Measurements from ENCODE around the gene EXD3.

EXD3 gene

DNA sequence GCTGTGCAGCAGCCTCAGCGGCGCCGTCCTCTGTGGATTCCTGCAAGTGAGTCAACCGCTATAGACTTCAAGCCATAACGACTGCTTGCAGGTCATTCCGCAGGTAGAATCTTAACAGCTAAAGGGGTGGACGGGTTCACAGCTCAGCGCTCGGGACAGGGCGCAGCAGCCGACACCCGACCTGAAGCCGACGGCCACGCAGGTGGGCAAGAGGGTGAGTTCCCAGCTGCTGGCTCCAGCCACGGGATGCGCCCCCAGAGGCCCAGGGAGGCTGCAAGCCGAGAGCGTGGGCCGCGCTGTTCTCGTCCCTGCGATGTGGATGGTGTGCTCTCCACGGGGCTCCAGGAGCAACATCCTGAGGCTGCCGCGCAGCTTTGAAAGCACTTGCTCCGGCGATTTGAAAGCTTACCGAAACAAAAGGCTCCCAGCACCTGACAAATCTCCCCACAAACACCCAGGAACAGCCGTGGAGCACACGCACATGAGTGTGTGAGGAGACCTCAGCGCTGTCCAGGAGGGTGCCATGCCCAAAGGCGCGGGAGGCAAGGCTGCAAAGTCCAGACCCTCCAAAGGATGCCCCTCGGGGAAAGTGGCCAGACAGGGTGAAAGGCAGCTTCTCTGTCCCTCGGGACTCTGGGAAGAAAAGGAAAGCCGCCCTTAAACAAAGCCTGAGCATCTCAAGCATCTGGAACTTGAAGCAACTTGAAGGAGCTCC lies 48.7 kb downstream of the EXD3 start:
- DNase-seq: no peak

DNA sequence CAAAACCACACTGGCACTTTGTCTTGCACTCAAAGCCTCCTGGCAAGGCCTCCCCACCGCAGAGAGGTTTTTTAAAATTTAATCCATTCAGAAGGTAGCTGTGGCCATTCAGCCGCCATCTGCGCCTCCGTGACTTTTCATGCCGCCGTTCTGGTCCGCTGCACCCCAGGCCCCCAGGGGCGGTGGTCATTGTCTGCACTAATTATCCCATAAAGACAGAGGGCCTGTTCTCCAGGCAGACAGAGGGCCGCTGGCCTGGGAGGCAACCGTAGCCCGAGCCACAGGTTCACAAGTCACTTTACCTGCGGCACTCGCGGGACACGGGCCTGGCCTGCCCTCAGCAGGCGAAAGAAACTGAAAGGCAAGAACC lies 49.4 kb downstream of the EXD3 start:
- no peak for DNase-seq

DNA sequence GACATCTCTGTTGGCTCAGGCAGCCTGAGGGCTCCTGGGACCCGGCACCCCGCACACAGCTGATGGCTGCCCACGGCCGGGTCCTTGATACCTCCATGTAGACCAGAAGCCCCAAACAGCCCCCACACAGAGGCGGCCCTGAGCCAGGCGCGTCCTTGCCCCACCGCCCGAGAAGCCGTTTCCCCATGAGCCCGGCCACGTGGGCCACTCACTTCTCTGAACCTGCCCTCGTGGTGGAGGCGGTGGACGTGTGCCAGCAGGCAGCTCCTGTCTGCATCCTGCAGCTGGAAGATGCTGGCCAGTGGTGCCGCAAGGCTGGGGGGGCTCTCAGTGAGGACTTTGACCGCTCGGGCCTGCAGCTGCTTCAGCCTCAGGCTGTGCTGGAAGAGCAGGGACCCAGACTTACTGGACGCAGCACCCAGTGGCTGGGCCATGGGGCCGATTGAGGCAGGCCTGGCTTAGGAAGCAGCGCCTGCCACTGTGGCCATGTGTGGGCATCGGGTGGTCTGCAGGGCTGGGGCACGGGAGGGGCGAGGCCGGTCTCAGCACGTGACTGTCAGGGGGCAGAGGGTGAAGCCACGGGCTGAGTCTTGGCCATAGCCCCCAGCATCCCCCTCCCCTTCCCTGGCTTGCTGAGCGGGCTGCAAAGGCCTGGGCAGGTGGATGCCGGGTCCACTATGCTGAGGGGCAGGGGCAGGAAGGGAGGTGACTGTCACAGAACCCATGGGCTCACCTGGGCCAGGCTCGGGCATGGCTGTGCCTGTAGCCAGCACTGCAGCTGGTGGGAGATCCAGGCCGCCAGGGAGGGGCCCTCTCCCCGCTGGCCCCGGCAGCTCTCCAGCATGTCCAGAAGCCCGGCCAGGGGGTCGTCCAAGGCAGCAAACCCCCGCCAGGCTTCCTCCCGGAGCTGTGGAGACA lies 50.0 kb downstream of the EXD3 start:
- no peak for DNase-seq

DNA sequence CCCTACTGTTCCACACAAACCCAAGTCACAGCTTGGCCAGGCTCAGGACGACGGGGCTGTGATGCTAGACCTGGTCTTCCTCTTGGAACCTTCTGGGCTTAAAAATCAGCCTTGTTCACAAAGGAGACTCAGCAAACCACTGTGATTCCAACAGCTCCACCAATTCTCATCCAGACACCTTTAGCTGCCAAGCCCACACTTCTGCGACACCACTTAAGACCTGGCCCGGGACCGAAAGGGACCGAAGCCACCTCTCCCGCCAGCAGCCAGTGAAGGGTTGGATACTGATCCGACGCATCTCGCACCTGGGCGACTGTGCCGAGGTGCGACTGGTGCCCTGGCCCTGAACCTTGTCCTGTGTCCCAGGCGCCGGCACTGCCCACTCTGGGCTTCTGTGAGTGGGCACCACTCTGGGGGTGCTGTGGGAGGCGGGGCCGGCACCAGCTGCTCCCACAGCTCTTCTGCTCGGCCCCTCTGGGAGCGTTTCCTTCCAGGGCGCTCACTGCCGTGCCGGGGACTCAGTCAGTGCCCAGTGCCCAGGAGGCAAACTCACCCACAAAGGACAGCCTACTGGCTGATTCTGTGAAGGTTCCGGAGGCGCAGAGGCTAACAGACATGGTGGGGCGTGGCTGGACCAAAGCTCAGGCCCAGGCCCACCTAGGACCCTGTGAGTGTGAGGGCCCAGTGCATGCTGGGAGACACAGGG lies 50.9 kb downstream of the EXD3 start:
- no peak for DNase-seq

DNA sequence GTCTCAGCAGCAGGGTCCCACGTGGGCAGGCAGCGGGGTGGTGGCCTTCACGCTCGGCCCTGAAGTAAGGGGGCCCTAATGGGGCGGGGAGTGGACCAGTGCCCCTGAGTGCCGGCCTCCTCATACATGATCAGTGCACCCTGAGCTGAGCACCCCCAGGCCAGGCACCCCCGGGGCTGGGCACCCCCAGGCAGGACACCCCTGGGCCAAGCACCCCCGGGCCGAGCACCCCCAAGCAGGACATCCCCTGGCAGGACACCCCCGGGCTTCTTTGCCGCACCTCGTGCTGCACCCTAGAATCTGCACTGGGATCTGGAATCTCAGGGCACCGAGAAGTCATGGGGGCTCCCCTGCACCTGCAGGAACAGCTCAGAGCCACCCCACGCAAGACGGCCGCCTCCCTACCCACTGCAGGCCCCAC lies 51.4 kb downstream of the EXD3 start:
- DNase-seq: no peak

DNA sequence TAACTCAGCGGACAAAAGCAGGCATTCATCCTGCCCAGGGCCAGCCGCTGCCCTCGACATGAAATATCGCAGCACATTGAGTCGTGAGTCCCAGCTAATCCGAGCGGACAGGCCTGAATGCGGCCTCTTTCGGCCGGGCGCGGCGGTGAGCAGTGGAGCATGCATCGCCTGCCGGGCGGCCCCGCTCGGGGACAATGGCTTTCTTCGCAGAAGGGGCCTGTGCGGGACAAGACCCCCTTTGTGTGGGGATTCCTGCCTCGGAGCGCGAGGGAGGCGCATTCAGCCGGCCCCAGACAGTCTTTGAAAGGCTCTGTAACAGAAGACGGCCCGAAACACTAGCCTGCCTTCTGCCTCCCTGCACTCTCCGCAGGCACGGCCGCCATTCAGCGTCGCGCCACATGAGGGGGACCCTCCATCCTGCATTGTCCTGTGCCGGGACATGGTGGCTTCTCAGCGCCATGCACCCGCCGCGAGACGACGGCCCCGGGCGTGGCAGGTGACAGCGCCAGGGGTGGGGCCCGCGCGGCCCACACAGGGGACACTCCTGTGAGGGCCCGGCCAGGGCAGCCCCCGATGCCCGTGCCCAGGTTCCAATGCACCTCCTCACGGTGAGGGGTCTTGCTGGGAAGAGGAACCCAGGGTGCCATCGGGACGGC lies 52.0 kb downstream of the EXD3 start:
- no peak for DNase-seq

DNA sequence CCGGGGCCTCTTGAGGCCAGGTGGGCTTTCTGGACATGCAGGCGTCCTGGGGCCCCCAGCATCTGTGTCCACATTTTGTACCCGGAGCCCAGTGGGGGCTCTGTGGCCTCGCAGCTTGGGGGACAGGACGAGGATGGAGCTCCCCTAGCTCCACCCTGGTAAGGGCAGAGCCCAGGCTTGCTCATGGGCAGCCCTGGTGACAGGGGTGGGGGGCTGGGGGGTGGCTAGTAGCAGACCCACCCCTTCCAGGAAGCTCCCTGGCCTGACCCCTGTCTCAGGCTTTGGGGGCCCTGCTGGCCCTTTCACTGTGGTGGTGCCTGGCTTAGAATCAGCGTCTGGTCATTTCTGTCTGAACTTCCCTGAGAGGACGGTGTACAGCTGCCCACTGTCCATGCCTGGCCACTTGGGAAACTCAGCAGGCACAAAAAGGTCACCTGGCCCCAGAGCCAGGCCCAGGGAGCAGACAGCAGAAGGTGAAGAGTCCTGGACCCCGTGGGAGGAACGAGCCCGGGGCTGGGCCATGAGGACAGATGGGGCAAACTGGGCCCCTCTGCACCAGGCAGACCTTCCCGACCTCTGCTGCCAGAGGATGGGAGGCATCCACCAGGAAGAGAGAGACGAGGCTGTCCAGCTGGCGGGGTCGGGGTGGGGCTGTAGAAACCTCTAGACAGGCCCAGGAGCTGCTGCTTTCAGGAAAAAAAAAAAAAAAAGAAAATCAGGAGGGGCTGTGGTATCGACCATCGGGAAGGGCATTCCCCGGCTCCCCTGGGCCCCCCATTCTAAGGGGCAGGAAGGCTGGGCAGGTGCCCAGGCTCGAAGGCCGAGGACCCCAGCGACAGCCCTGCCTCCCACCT lies 52.8 kb downstream of the EXD3 start:
- DNase-seq: no peak

DNA sequence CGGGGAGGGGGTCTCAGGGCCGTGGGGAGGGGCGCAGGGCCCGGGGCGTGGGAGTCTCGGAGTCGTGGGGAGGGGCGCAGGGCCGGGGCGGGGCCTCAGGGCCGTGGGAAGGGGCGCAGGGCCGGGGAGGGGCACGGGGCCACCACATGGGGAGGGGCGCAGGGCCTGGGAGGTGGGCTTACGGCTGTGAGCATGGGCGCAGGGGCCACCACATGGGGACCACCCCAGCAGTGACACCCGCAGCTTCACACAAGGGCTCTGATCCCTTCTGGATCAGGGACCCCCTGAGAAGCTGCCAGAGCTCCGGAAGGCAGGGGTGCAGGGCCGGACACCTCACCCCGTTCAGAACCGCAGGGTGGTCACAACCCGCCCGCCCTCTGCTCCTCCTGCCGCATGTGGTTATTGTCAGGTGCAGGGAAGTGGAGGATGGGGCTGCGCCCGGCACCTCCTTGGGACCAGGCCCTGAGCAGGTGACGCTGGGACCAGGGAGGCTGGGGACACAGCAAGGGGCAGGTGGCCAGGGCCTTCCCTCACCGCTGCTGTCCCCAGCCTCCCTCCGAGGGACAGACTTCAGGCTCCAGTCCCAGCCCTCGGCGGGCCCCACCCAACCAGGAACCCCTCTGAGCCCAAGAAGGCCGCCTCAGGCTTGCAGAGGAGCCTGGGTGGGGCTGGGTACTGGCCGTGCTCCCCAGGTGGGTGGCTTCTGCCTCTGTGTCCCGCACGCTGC lies 53.7 kb downstream of the EXD3 start:
- no peak for DNase-seq

DNA sequence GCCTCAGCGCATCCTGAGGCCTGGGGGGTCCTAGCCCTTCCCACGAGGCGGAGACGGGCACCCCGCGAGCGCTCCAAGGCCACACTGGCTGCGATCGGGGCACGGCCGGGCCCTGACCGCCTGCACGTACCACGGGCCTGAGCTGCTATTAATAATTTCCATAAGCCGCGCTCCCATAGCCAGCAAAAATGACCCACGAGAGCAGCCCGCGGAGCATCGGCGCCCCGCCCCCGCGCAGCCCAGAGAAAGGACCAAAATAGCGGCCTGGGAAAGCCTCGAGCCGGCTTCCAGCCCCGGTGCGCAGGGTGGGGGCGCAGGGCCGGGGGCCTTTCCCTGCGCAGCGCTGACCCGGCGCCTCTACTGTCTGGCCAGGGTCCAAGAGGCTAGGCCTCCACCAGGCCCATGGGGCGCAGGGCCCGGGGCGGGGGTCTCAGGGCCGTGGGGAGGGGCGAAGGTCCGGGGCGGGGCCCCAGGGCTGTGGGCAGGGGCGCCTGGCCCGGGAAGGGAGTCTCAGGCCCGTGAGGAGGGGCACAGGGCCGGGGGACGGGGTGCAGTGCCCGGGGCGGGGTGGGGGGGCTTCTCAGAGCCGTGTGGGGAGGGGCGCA lies 54.4 kb downstream of the EXD3 start:
- no peak for DNase-seq

DNA sequence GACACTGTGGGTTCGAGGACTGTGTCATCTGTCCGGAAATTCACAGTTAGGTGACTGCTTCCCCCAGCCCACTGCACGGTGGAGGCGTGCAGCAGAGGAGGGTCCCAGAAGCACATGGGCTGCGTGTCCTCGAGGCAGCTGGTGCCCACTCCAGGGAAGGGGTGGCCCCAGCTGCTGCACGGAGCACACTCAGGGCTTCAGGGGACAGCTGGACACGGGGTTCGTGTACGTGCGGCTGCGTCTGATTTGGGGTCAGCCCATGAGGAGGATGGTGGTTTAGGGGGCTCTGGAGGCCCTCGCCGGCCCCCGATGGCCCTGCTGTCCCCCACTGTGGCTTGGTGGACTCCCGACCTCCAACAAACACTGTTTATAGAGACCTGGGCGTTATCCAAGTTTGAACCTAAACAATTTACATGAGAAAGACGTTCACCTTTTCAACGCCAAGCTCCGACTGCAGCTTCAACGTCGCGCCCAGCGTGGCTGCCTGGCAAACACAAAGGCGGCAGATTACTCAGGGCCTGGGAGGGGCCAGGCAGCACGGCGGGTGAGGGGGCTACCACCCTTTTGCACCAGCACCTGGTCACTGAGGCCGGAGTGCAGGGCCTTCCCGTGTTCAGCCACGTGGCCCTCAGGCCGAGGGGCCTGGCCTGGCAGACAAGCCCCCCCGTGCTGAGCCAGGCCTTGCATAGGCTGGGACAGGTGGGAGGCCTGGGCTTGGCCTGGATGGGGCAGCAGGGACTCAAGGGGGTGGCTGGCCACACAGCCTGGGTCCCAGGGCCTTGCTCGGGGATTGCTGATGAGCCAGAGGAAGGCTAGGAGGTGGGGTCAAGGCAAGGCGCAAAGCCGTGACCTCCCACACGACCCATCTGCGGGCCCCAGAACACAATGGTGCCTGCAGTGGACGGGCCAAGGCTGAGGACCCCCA lies 55.2 kb downstream of the EXD3 start:
- no peak for DNase-seq

DNA sequence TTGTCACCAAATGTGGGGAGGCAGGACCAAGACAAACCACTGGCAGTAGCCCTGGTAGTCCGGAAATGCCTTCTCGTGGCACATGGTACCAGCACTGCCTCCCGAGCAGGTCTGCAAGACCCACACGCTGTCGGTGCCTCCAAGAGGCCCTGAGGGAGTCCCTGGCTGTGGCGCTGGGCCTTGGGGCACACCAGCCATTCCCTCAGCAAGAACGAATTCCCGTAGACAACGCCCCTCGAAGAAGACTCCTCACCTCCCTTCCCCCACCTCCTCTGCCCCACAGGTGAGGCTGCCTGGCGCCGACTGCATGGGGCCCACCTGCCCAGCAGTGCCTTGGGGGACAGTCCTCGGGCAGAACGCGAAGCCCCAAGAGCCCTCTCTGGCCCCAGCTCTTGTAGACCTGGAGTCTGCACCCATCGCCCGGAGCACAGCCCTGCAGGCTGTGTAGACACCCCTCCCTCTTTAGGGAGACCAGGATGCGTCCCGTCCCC lies 56.0 kb downstream of the EXD3 start:
- DNase-seq: no peak

DNA sequence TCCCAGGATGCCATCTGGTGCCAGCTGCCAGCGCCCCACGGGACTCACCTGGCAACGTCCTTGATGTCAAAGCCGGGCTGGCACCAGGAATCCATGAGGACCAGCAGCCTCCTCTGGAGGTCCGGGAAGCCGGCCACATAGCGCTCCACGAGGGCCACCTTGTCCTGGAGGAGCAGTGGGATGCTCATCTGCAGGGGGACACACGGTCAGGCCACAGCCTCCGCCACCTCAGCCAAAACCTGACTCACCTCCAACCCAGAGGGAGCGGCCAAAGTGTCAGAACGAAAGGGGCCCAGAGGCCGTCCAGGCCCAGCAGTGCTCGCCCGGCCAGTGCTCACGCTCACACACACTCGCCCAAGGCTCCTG lies 56.5 kb downstream of the EXD3 start:
- no peak for DNase-seq

DNA sequence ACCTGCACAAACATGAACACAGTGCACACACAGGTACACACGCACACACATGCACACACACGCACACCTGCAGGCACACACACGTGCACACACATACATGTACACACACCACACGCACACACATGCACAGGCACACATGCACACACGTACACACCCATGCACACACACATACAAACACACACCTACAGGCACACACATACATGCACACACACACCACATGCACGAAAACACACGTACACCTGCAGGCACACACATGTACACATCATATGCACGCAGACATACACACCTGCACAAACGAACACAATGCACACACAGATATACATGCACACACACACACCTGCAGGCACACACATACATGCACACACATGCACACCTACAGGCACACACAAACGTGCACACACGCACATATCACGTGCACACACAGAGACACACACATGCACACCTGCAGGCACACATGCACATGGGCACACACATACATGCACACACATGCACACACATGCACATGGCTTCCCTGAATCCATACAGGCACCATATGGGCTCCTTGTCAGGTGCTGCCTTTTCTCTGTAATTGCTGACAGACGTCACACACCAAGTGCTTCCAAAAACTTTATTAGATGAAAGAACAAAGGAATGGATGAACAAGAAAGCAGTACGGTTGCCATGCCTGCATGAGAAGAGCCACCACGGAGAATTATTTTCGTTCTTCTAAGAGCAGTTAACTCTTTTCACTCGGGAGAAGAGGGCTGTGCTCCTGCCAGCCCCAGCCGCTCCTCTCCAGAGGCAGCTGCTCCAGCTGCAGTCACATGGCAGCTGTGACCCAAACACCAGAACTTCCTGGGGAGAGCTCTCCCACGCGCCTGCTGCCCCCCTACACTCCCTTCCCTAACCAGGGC lies 57.2 kb downstream of the EXD3 start:
- no peak for DNase-seq

DNA sequence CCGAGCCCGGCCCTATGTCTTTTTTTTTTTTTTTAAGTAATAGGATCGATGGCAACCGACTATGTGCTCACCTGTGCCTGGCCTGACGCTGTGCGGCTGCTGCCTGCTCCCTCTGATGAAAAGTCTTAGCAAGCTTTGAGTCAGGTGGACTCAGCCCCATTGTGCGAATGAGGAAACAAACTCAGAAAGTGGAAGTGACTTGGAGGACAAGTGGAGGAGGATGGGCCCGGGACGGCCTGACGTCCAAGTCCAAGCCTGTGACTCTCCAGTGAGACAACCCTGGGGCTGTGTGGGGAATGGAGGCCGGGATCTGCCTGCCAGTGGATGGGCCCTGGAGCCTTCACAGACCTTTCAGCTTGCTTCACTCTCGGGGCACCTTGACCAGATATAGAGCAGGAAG lies 57.9 kb downstream of the EXD3 start:
- no peak for DNase-seq

DNA sequence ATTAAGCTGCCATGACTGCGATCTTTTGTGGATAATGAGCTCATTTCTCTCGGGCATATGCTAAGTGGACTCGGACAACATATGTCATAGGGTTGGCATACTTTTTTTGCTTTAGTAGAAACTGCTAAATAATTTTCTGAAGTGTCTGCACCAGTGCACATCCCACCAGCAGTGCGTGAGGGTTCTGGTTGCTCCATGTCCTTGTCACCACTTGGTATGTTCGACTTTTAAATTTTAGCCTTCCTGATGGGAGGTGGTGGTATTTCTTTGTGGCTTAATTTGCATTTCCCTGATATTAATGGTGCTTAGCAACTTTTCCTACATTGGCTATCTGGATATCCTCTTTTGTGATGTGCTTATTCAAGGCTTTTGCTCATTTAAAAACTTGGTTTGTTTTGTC lies 63.1 kb downstream of the EXD3 start:
- DNase-seq: no peak

DNA sequence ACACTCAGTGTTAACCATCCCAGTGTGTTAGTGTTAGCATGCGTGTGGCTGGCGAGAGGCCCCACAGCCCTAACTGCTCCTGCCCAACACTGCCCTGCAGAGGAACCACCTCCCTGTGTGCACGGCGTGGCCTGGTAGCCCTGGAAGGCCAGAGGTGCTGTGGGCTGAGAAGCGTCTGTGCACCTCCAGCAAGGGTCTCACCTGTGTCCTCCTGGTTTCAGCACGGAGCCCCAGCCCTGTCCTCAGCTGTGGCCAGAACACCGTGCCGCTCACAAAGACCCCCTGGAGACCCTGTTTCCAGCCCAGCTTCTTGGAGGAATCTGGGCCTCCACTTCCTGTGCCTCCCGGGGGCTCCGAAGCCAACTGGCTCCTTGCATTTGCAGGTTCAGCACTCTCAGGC lies 64.8 kb downstream of the EXD3 start:
- DNase-seq: no peak

DNA sequence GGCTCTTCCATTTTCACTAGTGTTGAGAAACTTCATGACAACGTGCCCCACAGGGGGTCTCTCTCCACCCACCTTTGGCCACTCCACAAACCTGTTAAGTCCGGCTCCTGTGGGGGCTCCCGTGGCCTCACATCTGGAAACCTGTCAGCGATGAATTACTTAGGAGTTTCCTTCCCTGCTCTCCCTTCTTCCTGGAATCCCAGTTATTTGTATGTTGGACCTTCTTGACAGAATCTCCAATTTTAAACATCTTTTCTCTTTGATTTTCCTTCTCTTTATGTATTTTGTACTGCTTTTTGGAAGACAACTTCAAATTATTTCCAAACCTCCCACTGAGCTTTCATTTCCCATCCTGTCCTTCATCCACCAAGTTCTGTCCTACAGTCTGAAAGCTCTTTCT lies 65.8 kb downstream of the EXD3 start:
- DNase-seq: no peak

DNA sequence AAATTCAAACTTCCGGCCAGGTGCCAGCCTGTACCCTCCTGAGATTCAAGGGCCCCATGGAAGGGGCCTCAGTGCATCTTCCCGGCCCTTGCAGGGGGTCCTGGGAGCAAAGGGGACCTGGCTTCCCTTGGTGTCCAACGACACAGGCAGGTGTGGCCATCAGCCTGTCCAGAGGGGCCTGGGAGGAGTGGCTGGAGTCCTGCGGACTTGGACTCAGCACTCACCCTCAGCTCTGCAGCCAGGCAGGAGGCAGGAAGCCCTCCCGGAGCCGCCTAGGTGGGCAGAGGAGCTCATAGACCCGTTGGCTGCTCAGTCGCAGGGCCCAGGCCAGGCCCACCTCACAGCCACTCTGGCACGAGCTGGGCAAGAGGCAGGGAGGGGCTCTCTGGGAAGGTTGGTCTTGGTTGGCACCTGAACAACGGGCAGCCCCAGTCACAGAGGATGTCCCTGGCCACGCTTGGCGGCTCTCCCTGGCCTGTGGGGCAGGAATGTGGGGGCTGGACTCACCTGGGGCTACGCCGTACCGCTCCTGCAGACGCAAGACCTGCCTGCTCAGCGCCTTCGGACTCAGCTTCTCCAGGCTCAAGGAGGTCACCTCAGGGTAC lies 67.1 kb downstream of the EXD3 start:
- DNase-seq: no peak
